GM13976 (cell line): ENCODE data around the gene MICAL2.

Experiments
- DNase-seq: peaks from one replicate; pipeline ENCODE4 v3.0.0; 2012; ENCODE audit warnings: low spot score
- in situ Hi-C: fragments of 300-500 bp; cut with MboI; formaldehyde crosslinking; loops from one replicate; pipeline ENCODE4 v1.12.0; 2022; ENCODE audit warnings: low sequenced_read_pairs, mixed read lengths, inconsistent platforms; ENCODE audit not compliant: unreplicated experiment
- TF ChIP-seq, protein P1 (sequence below): IDR thresholded peaks from 2 replicates; pipeline ENCODE4 v1.5.1; 2012; ENCODE audit warnings: borderline replicate concordance, mild to moderate bottlenecking; ENCODE audit not compliant: insufficient read depth; ENCODE audit errors: extremely low read depth, missing control alignments, control extremely low read depth

The MICAL2 gene

DNA sequence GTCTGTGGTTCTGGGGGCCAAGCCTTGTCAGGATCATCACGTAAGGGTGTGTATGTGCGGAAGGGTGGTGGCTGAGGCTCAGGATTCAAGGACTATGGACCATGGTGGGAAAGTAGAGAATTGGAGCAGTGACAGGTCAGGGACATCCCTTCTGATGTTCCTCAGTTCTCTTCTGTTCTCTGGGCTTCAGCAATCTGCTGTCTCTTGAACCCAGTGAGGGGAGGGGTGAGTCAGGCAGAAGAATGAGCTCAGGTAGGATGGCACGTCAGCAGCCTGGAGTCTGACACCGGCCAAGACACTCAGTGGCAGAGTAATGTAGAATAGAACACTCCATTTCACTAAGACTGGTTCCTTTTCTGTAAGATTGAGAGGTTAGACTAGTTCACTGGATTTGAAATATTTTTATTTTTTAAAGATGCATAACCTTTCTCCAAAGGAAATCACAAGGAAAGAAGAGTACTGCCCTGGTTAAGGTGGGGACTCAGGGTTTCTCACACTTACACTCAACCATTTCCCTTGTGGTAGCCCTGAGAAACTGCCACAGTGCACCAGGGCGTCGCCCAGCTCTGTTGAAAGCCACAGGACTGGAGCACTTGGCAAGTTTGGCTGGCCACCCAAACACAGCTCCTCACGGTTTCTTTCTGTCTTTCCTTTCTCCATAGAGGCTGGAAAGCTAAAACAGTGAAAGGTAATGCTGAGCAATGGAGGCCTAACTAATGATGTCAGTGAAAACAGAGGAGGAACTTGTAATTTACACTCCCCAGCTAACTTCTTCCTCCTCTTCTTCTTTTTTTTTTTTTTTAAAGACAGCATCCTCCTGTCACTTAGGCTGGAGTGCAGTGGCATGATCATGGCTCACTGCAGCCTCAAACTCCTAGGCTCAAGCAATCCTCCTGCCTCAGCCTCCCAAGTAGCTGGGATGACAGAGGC, 23.1 kb upstream of the MICAL2 start:
- no peak for DNase-seq
- in situ Hi-C loops: no loop called here
- TF ChIP-seq, protein P1, sequence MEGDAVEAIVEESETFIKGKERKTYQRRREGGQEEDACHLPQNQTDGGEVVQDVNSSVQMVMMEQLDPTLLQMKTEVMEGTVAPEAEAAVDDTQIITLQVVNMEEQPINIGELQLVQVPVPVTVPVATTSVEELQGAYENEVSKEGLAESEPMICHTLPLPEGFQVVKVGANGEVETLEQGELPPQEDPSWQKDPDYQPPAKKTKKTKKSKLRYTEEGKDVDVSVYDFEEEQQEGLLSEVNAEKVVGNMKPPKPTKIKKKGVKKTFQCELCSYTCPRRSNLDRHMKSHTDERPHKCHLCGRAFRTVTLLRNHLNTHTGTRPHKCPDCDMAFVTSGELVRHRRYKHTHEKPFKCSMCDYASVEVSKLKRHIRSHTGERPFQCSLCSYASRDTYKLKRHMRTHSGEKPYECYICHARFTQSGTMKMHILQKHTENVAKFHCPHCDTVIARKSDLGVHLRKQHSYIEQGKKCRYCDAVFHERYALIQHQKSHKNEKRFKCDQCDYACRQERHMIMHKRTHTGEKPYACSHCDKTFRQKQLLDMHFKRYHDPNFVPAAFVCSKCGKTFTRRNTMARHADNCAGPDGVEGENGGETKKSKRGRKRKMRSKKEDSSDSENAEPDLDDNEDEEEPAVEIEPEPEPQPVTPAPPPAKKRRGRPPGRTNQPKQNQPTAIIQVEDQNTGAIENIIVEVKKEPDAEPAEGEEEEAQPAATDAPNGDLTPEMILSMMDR: no peak

DNA sequence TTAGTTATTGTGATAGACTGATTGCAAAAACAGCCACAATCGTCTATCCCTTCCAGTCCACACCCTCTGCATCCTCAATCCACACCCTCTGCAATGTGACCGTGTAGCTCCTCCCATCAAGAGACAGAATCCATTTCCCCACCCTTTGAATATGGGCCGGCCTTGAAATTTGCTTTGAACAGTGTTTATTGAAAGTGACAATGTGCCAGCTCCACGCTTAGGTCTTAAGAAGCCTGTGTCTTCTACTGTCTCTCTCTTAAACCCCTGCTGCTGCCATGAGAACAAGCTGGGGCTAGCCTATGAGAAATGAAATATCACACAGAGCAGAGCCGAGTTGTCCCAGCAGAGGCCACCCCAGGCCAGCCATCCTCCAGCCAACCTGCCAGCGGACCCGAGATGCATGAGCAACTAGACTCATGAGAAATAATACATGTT, 22.3 kb upstream of the MICAL2 start:
- in situ Hi-C loops: no loop called here
- TF ChIP-seq, protein P1: no peak
- DNase-seq: no peak

DNA sequence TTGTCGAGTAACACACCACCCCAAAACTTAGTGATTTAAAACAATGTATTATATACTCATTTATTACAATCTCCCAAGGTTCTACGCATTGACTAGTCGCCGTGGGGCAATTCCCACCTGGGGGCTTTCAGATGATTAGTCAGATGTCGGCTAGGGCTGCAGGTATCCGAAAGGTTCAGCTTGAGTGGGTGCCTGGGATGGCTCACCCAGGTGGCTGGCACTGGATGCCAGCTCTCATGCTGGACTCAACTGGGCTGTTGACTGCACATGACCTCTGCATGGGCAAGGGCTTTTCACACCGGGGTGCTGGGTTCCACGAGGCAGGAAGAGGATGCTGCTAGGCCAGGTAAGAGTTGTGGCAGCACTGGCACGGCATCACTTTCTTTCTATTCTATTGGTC, 21.9 kb upstream of the MICAL2 start:
- TF ChIP-seq, protein P1: no peak
- in situ Hi-C loops: no loop called here
- DNase-seq: no peak

DNA sequence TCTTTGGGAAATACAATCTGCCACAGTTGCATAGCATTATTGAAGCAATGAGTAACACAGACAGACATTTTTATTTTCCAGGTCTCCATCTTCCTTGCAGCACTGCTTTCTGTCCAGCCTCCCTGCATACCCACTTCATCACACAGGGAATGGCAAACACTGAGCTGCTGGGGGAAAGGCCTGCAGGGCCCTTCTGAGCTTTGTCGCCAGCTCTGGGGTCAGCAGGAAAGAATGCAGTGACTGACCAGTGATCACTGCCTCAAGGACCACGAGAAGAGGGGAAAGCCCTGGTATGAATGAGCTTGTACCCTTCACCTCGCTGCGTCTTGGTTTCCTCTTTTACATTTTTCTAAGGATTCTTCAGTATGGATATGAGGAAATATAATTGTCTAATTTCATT, 21.3 kb upstream of the MICAL2 start:
- in situ Hi-C loops: no loop called here
- TF ChIP-seq, protein P1: no peak
- no peak for DNase-seq

DNA sequence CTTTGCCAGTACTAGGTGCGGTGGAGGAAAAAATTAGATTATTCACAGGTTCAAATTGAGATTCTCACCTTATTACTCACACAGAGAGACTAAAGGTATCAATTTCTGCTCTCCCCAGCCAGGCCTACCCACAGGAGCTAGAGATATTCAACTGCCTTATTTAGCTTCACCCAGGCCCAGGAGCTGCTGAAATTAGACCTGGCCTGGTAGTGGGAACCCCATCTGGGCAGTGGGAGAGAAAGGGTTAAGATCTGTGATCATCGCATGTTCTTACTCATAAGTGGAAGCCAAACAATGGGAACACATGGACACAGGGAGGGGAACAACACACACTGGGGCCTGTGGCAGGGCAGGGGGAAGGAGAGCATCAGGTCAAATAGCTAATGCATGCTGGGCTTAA, 20.9 kb upstream of the MICAL2 start:
- no peak for DNase-seq
- TF ChIP-seq, protein P1: no peak
- in situ Hi-C loops: no loop called here

DNA sequence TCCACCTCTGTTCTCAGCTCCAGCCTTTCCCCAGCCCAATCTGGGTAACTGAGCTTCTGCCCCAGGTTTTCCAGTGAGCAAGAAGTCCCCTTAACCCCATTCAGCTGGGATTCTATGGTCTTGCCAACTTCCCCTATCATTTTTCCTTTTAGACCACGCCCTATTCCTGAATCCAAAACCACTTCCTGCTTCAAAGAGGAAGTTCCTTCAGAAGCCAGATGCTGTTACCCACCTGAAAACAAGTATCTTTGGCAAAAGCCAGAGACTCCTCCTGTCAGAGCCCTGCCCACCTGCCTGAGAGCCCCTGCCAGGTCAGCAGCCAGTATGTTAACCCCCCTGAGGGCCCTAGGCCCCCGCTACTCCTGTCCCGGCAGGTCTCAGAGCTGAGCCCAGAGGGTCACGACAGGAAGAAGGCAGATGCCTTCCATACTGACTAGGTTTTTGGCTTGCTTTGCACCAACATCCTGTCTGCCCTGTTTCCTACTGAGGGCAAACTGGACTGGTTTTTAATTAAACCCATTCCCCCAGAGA, 20.3 kb upstream of the MICAL2 start:
- TF ChIP-seq, protein P1: no peak
- no peak for DNase-seq
- in situ Hi-C loops: no loop called here
